Brain pericyte (primary cell): ENCODE measurements around the gene ZFYVE26.

ENCODE experiments used
- DNase-seq: peaks from one replicate; pipeline ENCODE4 v3.0.0-alpha.2; 2012; ENCODE audit warnings: low read depth, low spot score

The ZFYVE26 gene

GRCh38 chr14:67817750-67818438 lies 1.5 kb upstream of the ZFYVE26 start:
- no peak for DNase-seq

- no peak for DNase-seq
Measured at GRCh38 chr14:67815573-67816225, 691 bp downstream of the ZFYVE26 start.

- DNase-seq, result no peak
Measured at GRCh38 chr14:67814821-67815220, 1.6 kb downstream of the ZFYVE26 start.

GRCh38 chr14:67806246-67806645 lies 10.1 kb downstream of the ZFYVE26 start:
- no peak for DNase-seq

- no peak for DNase-seq
Measured at GRCh38 chr14:67800743-67801142, 15.6 kb downstream of the ZFYVE26 start.

- DNase-seq, result no peak
Measured at GRCh38 chr14:67798731-67799130, 17.7 kb downstream of the ZFYVE26 start.

- DNase-seq, result no peak
Measured at GRCh38 chr14:67787673-67788072, 28.7 kb downstream of the ZFYVE26 start.

- DNase-seq, result no peak
Measured at GRCh38 chr14:67785270-67786109, 30.9 kb downstream of the ZFYVE26 start.

- DNase-seq, result no peak
Measured at GRCh38 chr14:67784244-67784823, 32.1 kb downstream of the ZFYVE26 start.

- DNase-seq, result no peak
Measured at GRCh38 chr14:67782090-67782489, 34.3 kb downstream of the ZFYVE26 start.

GRCh38 chr14:67778792-67779191 lies 37.6 kb downstream of the ZFYVE26 start:
- DNase-seq, result no peak

- DNase-seq, result no peak
Measured at GRCh38 chr14:67776653-67777322, 39.6 kb downstream of the ZFYVE26 start.

- DNase-seq, result no peak
Measured at GRCh38 chr14:67773844-67774377, 42.5 kb downstream of the ZFYVE26 start.

- no peak for DNase-seq
Measured at GRCh38 chr14:67768219-67768618, 48.2 kb downstream of the ZFYVE26 start.

- no peak for DNase-seq
Measured at GRCh38 chr14:67766035-67766680, 50.2 kb downstream of the ZFYVE26 start.

- DNase-seq, result no peak
Measured at GRCh38 chr14:67765192-67765834, 51.1 kb downstream of the ZFYVE26 start.

- no peak for DNase-seq
Measured at GRCh38 chr14:67764496-67764895, 51.9 kb downstream of the ZFYVE26 start.

- no peak for DNase-seq
Measured at GRCh38 chr14:67763158-67763822, 53.1 kb downstream of the ZFYVE26 start.

- no peak for DNase-seq
Measured at GRCh38 chr14:67762051-67762450, 54.3 kb downstream of the ZFYVE26 start.

GRCh38 chr14:67759916-67760315 lies 56.5 kb downstream of the ZFYVE26 start:
- DNase-seq, result no peak
